AG04450 (cell line): ENCODE measurements around the gene PPP4R3A. TPM values are rescaled to one million over a fixed set of nuclear protein-coding genes. Genes with fewer than 3 reads are reported as not detected.

Source experiments
- CTCF ChIA-PET: fragments of 300-600, 350-600 bp; formaldehyde crosslinking; extraction: SDS; loops from one replicate; lab custom pipeline; 2022; ENCODE audit warnings: antibody characterized with exemption, inconsistent platforms; lab: Charles Lee
- POLR2A ChIA-PET: fragments of 350-600 bp; formaldehyde crosslinking; extraction: SDS; loops from one replicate; lab custom pipeline; 2021; ENCODE audit warnings: antibody characterized with exemption, inconsistent platforms; lab: Yijun Ruan, JAX
- DNase-seq: peaks from one replicate; pipeline ENCODE4 v3.0.0-alpha.2; 2011; ENCODE audit warnings: low read depth, low spot score
- H3K27ac ChIP-seq: one replicate; pipeline ENCODE4 v1.5.1; 2012; ENCODE audit warnings: low read depth, low read length, control low read depth
- H3K27me3 ChIP-seq: one replicate; pipeline ENCODE4 v1.6.0; 2012; ENCODE audit warnings: low read length; ENCODE audit not compliant: control insufficient read depth, insufficient read depth
- H3K4me3 ChIP-seq: 2 replicates; pipeline ENCODE4 v1.5.1; 2011; ENCODE audit warnings: mild to moderate bottlenecking, low read depth, low read length, control low read depth
- H3K9me3 ChIP-seq: 2 replicates; pipeline ENCODE4 v1.5.1; 2012; ENCODE audit warnings: low read length; ENCODE audit not compliant: control insufficient read depth, insufficient read depth
- CTCF ChIP-seq: IDR thresholded peaks from 2 replicates; pipeline ENCODE4 v1.5.1; 2011; ENCODE audit warnings: low read depth, low read length, control low read depth, inconsistent platforms
- polyA plus RNA-seq: library from polyadenylated mRNA; depleted of rRNA; stranded (reverse); fragments of >200 nt; gene quantifications from 2 replicates; pipeline ENCODE4 v1.2.3, GENCODE V29; 2011

The PPP4R3A gene
- polyA plus RNA-seq, 1 experiment: 46.9 TPM

- ChIA-PET POLR2A (interaction anchor here (1.0 kb wide), 1 partner anchor 598 kb away, joined by 3 read pairs; the partner anchor contains the start of gene ATXN3), CTCF (interaction anchor here (0.6 kb wide), 1 partner anchor 599 kb away, joined by 4 read pairs; no protein-coding TSS in a partner anchor)
- no peak for DNase-seq
- peak overlapping the region; percentile 89 for H3K4me3 ChIP-seq
- no peak for TF ChIP-seq CTCF
- no peaks in the 10 kb centered on the region for H3K27me3 ChIP-seq
- H3K27ac ChIP-seq: no peak overlapping the region
- H3K9me3 ChIP-seq: peaks cover 2% of the 10 kb centered on the region; the same call in 1 of the 2 replicates
These were observed 2.0 kb downstream of the PPP4R3A start for GRCh38 chr14:91508105-91508504.

- Histone ChIP-seq H3K9me3 (peaks cover 2% of the 10 kb centered on the region; the same call in 1 of the 2 replicates), H3K4me3 (no peak overlapping the region), H3K27me3 (no peaks in the 10 kb centered on the region), H3K27ac (no peak overlapping the region)
- ChIA-PET CTCF (no interaction called here), POLR2A (no interaction called here)
- TF ChIP-seq CTCF: no peak
- DNase-seq: no peak
These were observed 3.9 kb downstream of the PPP4R3A start for GRCh38 chr14:91506226-91506625.

- no peak overlapping the region for H3K4me3 ChIP-seq
- TF ChIP-seq CTCF: no peak
- POLR2A ChIA-PET: no interaction called here
- no peak for DNase-seq
- no peaks in the 10 kb centered on the region for H3K27me3 ChIP-seq
- peak overlapping the region; percentile 11 for H3K27ac ChIP-seq
- H3K9me3 ChIP-seq: no peaks in the 10 kb centered on the region
- CTCF ChIA-PET: no interaction called here
These were observed 7.1 kb downstream of the PPP4R3A start for GRCh38 chr14:91503000-91503504.

- TF ChIP-seq CTCF: no peak
- no peaks in the 10 kb centered on the region for H3K9me3 ChIP-seq
- DNase-seq: no peak
- ChIA-PET POLR2A (interaction anchor here (0.6 kb wide), 2 partner anchors 333 to 444 kb away, joined by 3 to 4 read pairs; no protein-coding TSS in a partner anchor), CTCF (interaction anchor here (0.7 kb wide), 2 partner anchors 413 to 605 kb away, joined by 4 to 5 read pairs; no protein-coding TSS in a partner anchor)
- no peaks in the 10 kb centered on the region for H3K27me3 ChIP-seq
- H3K4me3 ChIP-seq: no peak overlapping the region
- H3K27ac ChIP-seq: no peak overlapping the region
These were observed 7.9 kb downstream of the PPP4R3A start for GRCh38 chr14:91501951-91502930.

- no peak overlapping the region for H3K27ac ChIP-seq
- no peaks in the 10 kb centered on the region for H3K27me3 ChIP-seq
- no peaks in the 10 kb centered on the region for H3K9me3 ChIP-seq
- TF ChIP-seq CTCF: no peak
- no peak overlapping the region for H3K4me3 ChIP-seq
- no peak for DNase-seq
- ChIA-PET CTCF (interaction anchor here (0.7 to 0.8 kb wide), 2 partner anchors 414 to 495 kb away, joined by 3 to 5 read pairs; no protein-coding TSS in a partner anchor), POLR2A (interaction anchor here (0.6 kb wide), 1 partner anchor 445 kb away, joined by 3 read pairs; no protein-coding TSS in a partner anchor)
These were observed 8.8 kb downstream of the PPP4R3A start for GRCh38 chr14:91501348-91501747.
